GM19324 (cell line): ENCODE results near the gene HNRNPH2.
A peak's percentile ranks its signal among the peaks of the same experiment; 100 is the strongest.

Source experiments
- ATAC-seq: cut with Tn5 transposase; IDR thresholded peaks from one replicate; pipeline ENCODE4 v1.9.1; 2021; ENCODE audit warnings: mild to moderate bottlenecking, moderate library complexity; ENCODE audit not compliant: unreplicated experiment, low FRiP score

HNRNPH2 gene, protein sequence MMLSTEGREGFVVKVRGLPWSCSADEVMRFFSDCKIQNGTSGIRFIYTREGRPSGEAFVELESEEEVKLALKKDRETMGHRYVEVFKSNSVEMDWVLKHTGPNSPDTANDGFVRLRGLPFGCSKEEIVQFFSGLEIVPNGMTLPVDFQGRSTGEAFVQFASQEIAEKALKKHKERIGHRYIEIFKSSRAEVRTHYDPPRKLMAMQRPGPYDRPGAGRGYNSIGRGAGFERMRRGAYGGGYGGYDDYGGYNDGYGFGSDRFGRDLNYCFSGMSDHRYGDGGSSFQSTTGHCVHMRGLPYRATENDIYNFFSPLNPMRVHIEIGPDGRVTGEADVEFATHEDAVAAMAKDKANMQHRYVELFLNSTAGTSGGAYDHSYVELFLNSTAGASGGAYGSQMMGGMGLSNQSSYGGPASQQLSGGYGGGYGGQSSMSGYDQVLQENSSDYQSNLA

DNA sequence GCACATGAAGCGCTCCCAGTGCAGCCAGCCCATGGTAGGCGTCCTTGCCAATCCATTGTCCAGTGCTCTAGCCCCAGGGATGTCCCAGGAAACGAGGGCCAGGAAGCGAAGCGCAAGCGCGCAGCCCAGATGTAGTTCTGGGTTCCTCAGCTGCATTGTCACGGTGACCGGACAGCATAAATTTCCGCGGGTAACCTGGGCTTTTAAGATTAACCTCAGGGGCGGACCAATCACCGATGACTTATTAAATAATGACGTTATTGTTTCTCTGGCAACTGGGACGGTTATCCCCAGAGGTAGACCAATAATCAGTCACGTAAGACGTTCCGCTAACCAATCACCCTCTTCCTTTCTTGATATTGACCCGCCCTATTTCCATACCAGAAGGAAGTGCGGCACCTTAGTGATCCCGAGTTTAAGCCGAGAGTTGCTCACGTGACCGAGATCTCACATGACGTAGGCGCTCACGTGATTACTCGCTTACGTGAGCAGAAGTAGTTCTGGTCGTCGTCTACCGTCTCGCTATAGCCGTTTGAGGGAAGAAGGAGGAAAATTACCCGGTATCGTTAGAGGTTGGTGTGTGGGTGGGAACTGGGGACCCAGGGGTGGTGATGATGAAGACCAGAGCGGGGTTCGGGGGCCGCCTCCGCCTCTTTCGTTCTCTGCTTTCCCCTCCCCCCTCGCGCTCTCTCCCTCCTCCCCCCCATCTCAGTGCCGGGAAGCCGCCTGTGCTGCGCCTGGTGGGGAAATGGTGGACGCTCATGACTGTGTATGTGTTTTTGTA, at the start of gene HNRNPH2, which contains the start of gene GLA:
TSS of gene HNRNPH2 (plus strand) at position 475 of the 784 bp plus-strand sequence. CDS start 3,767 bp downstream, outside the sequence.
TSS of gene GLA (minus strand) at position 178 of the 784 bp plus-strand sequence. CDS start at position 156, 22 bp downstream.
- ATAC-seq = peak; percentile 97

DNA sequence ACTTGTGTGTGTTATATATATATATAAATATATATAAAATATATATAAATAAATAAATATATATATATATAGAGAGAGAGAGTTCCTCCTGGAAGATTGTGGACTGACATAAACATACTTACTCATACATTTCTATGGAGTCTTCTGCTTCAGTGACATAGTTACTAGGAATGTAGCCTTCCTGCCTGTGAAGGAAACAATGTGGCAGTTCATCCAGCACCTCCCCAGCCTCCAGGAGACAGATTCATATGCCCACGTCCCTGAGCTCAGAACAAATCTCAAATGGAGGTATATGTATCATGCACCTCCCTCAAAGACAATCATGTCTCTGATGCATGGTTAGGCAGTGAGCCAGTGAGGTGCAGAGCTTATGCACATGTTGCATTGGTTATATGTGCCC, 48.1 kb upstream of the HNRNPH2 start:
- no peak for ATAC-seq

DNA sequence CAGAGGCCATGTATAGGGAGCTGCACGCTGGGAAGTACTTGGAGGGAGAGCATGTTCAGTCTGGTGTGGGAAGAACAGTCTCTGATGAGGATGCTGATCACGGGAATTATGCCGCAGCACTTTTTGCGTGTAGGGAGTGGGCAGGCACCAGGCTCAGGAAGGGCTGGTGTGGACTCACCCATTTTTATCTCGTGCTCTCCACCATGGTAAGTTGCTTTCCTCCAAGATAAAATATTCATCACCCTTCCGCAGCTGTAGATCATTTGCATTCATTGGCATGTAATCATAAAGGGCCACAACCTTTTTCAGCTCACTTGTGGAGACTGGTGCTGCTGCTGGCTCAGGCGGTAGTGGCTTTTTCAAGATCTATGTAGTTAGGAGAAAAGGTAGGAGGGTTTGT, 47.6 kb upstream of the HNRNPH2 start:
- no peak for ATAC-seq

DNA sequence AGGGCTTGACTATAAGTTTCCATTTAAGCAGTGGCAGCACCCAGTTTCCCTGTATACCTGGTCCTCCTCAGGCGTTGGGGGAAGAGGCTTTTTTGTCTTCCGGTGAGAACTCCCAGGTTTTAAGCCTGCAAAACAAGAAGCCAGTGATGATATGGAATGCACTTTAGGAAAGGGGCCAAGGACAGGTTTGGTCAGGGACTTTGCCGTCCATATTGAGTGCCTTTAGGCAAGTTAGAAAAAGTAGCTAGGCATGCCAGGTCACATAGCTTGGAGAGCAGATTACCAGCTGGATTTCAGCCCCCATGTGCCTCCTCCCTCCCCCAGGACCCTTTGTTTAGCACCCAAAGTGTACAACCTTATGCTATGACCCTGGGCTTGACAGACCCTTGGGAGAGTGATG, 45.9 kb upstream of the HNRNPH2 start:
- ATAC-seq = no peak

DNA sequence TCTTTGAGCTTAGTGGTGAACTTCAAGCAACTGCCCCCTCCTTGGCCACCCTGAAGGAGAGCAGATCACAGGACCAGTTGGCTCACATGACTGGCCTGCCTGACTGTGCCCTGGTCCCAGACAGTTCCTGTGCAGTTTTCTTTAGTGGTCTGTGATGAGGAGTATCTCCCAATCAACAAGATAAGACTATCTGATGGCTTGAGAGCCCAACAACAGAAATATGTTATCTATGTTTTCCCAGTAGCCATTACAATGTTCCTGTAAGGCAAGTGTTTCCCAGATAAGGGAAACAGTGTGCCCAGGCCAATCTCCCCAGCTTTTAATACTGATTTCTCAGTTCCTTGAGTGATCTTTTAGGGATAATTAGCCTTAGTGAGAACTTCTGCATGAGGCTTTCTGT, 45.3 kb upstream of the HNRNPH2 start:
- no peak for ATAC-seq

DNA sequence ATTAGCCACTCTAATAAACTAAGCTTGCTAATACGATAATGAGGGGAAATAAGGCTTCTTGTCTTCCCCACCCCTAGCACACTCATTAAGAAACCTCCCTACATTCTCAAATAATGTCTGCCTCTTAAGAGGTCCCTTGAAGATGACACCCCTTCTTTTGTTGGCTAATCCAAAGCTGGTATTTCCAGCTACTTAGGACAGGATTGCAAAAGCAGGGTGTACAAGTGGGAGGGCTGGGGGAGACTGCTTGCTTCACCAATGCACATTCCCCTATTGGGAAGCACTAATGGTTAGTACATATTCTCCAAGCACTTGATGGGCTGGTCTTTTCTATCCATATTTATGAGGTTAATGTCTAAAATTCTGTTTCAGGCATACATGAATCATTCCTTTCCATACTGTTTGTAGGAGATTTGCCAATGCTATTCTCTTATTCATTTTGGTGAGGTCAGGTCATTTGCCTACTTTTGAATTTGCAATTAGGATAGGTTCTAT, 42.7 kb upstream of the HNRNPH2 start:
- no peak for ATAC-seq

DNA sequence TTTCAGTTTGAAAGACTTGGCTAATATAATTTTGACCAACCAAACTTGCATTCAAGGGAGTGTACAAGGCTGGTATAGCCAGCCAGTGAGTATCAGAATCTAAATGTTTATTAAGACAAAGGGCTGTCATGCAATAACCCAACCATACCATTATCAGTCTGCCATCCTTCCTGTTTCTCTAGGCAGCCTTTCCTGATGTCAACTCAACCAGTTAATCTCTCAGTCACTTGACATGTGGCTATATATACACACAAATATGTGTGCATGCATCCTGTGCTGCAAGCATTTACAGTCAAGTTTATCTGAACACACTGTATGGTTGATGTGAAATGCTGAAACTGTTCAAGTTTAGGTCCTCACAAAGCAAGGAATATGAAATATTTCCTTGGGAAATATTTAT, 39.2 kb upstream of the HNRNPH2 start:
- ATAC-seq = no peak

DNA sequence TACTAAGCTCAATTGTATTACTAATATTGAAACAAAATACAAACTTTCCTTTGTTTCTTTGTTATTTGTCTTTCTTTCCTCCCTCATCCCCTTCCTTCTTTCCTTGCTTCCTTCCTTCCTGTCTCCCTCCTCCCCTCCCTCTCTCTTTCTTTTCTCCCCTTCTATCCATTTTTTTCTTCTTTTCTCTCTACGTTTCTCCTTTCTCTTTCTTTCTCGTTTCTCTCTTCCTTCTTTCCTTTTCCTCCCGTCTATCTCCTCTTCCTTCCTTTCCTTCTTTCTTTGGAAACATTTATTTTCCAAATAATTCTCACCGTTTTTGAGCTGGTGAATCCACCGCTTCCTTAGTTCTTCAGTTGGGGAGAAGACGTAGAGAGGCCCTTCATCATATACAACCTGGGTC, 38.3 kb upstream of the HNRNPH2 start:
- no peak for ATAC-seq

DNA sequence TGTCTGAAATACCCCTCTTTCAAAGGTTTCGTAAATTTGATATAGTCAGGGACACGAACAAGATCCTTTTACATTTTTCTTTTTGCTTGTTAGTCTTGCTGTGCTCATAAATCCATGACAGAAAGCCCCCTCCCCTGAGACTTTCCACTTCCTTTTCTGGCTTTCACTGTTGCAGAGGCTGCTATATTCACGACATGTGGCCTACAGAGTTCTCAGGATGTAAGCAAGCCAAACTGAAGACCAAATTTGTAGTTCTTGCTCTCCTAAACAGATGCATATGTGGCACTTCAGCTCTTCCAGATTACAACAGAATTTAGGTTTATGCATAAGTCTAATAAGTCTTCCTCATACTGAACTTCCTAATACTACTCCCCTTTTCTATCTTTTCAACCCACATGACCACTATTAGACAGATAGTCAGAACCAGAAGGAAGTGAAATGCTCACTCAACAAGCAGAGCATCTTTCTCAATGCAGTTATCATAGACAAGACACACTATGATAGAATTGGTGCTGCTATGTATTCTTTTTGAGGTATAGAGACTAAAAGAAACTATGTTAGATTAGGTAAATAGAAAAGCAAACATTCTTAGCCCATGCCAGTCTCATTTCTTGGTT, 37.0 kb upstream of the HNRNPH2 start:
- ATAC-seq = no peak

DNA sequence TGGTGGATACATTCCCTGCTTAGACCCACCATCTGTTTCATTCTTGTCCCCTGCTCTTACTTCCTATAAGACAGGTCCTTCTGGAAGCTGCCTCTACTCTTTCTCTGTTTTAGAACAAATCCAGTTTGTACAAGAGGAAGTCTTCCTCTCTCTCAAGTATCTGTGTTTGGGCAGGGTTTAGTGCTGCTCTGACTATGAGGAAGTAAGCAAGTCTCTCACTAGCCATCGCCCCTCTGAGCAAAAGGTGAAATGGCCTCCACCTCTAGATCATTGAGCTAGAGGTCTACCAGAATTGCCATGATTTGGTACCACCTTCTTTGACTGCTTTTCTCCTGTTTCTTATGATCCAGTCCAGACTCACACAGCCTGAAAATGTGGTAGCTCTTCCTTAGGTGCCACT, 30.5 kb upstream of the HNRNPH2 start:
- ATAC-seq = no peak

DNA sequence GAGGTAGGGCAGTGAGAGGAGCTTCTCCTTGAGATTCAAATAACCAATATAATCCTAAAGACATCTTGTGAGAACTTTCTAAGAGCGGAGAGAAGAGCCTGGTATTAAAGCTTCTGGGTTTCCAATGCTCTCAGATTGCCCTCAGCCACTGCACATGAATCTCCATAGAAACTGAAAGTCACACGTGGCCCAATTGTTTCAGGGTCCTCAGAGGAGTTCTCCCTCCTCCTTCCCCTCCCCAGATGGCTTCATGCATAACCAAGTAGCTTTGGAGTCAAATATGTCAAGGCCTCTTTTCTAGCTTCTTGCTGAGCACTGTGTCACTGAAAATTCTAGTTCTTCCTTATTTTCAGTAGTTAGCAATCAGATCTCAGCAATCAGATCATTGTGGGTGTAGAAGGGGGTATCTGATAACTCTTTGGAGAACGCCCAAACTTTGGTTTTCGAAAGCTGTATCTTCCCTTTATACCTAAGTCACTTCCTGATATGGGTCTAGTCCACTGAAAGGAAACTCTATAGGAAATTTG, 24.3 kb upstream of the HNRNPH2 start:
- peak; percentile 79 for ATAC-seq

DNA sequence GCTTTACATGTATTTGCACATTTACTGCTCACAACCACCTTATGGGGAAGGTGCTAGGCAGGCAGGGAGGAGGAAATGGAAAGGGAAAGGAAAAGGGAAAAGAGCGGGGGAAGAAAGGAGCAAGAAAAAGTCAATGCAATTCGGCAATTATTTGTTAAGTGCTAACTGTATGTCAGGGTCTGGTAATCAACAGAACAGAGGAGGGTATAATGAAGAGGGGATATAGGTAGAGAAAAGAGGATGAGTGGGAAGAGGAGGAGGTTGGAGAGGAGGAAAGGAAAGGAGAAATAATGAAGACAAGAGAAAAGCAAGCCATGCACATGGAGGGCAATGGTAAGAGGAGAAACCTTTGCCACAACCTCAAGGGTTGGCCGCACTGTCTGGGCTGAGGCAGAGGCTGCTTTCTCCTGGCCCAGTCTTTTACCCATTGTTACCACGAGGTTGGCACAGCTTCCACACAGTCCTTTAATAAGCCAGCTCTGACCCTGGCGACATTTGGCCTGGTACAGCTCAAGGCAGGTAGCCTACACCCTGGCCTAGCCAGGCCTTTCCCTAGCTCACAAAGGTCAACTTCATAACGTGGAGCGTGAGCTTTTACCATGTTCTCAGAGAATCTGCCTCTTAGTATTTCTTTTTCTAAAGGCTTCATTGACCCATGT, 22.9 kb upstream of the HNRNPH2 start:
- ATAC-seq = no peak

DNA sequence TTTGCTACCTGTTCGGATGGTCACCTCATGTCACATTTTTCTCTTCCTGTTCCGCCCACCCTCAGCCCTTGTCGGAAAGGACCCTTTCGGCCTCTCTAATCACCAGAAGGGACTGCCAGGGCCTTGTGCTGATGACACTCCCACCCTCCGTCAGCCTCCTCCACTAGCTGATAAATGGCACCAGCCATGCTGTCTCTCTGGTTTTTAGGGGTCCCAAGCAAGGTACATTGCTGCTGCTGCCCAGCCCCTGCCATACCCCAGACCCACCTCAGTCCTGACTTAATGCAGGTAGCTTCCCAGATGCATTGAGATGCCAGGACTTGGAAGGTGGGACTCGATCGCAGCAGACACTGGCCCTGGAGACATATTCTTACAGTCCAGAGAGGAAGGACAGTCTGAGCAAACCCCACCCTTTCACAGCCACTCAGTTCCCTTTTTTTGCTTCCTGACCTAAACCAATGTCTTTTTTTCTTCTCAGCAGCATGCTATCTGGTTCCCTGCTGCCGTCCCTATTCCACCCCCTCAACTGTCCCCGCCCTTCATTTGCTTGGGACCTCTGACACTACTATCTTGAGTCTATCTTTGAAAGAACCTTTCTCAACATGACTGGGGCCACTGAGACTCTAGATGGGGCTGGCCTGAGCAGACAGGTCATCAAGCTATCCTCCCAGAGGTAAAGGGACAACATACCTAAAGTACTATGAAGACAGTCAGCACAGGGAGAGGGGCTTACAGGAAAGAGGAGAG, 22.1 kb upstream of the HNRNPH2 start, which contains the start of gene BTK:
TSS of gene BTK (minus strand) at position 397 of the 747 bp plus-strand sequence. CDS start 10,907 bp downstream, outside the sequence.
- ATAC-seq = peak; percentile 66

DNA sequence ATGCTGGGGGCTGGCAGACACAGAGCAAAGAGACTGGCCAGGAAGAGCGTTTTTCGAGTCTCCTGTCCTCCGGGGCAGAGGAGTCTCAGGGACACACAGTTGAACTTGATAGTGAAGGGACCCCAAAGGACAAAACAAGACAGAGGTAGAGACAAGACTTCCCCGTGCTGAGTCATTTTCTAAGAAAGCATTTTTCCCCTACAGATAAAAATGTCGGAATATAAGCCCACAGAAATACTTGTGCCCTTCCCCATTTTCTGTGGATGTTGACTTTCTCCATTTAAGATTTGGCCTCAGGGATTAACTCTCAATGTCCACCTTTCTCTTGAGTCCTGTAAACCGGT, 21.5 kb upstream of the HNRNPH2 start:
- no peak for ATAC-seq

DNA sequence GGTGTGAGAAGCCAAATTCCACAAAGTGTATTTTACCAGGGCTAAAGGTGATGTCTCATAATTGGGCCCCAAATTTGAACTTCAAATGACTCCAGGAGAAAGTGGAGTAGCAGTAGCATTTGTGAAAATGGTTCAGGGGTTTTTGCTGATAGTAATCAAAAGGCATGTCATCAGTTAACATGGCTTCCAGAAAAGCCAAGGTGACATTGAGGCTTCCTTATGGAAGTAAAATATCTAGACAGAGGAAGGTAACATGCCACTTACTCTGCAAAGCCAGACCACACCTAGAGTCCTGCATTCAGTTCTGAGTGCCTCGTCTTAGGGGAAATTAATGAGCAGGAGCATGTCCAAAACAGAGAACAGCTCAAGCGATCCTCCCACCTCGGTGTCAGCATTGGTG, 19.4 kb upstream of the HNRNPH2 start:
- ATAC-seq = no peak

DNA sequence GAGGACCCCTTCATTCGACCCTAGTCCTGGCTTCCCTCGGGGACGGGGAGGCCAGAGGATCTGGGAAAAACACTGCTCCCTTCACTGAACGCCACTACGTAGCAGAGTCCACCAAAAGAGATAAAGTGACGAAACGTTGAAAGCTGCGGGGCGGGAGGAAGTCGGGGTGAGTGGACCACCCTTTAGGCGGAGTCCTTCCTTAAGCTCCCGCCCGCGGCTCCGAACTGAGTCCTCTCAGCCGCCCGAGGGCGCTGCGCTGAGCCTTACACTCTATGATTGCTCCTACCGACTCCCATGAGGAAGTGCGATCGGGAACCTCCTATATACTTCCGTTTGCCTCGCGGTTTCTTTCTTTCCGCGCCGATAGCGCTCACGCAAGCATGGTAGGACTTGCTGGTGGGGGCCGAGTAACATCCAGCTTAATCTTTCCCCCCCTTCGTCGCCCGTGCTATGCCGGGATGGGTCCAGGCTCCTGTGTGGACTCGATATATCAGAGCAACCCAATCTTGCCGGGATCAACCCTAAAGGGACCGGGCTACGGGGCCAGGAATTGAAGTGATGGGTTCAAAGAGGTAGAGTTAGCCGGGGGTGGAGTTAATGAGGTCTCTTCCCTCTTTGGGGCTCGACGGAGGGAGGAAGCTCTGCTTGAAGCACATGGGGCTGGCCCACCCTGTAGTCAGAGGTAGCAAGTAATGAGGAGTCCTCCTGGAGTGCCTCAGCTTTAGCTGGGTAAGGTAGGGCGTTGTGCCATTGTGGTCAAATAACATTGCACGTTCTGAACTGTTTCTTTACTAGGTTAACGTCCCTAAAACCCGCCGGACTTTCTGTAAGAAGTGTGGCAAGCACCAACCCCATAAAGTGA, 17.1 kb upstream of the HNRNPH2 start, which contains the start of gene RPL36A:
TSS of gene RPL36A (plus strand) at position 348 of the 862 bp plus-strand sequence. CDS start at position 381, 33 bp downstream.
- ATAC-seq = peak; percentile 80

DNA sequence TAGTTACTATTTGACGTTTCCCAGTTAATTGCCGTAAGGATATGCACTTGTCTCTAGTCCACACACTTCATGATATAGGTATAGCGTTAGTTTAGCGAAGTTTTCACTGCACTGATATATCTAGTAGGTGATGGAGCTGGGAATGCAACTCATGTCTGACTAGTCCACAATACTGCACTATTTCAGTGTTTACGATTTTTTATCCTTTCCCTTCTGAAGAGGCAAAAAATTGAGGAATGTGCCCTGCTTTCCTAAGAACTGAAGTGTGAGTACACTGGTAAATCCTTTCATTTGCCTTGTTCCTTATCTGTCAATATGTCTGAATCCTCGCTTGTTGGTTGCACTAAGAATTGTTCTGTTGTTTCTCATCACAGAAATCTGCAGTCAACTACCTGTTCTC, 16.2 kb upstream of the HNRNPH2 start:
- no peak for ATAC-seq

DNA sequence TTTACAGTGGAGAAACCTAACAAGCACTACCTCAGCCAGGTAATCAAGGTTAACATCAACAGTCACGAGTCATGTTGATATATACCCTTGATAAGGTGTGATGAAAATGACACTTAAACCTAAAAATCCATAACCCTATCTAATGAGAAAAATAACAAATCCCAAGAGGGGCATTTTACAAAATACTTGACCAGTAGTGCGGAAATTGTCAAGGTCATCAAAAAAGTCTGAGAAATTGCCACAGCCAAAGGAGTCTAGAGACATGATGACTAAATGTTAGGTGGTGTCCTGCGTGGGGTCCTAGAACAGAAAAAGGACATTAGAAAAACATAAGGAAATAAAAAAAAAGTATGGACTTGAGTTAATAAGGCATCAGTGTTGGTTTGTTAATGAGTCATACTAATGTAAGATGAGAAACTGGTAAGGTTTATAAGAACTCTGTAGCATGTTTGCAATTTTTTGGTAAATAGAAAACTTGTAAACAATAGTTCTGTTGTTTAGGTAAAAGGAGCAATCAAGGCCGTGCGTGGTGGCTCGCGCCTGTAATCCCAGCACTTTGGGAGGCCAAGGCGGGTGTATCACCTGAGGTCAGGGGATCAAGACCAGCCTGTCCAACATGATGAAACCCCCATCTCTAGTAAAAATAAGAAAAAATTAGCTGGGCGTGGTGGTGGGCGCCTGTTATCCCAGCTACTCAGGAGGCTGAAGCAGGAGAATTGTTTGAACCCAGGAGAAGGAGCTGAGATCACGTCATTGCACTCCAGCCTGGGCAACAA, 14.3 kb upstream of the HNRNPH2 start:
- no peak for ATAC-seq
